GM12878 (cell line): Measurements from ENCODE around the gene CAST.

ENCODE experiments used
- CEBPZ ChIP-seq: fragments of 150-350 bp; IDR thresholded peaks from 2 replicates; pipeline ENCODE4 v1.6.1; 2016; ENCODE audit warnings: low read depth, low read length
- CHD2 ChIP-seq: IDR thresholded peaks from 2 replicates; pipeline ENCODE4 v1.6.1; 2011; ENCODE audit warnings: low read depth, low read length, improper control_type of control experiment, borderline replicate concordance
- CTCF ChIP-seq, 3 experiments: IDR thresholded peaks in 2 of 3; conservative IDR thresholded peaks in 1 of 3; 2 replicates each; pipeline ENCODE4 v1.5.1; 2011; ENCODE audit warnings: low read depth in 3 of 3, low read length in 3 of 3, mild to moderate bottlenecking in 3 of 3, control low read depth in 2 of 3, moderate library complexity in 2 of 3, inconsistent platforms in 1 of 3, mixed read lengths in 1 of 3; ENCODE audit not compliant: control insufficient read depth in 2 of 3, insufficient read depth in 1 of 3; ENCODE audit errors: extremely low read depth in 1 of 3
- CUX1 ChIP-seq: IDR thresholded peaks from 2 replicates; pipeline ENCODE4 v1.6.1; 2012; ENCODE audit warnings: improper control_type of control experiment, low read depth, low read length; ENCODE audit not compliant: insufficient replicate concordance
- EP300 ChIP-seq, 2 experiments: fragments of 150-350 bp in 1 of 2; IDR thresholded peaks; 2 replicates each; pipeline ENCODE4 v1.6.1; 2011 to 2012; ENCODE audit warnings: low read depth in 2 of 2, low read length in 2 of 2, borderline replicate concordance in 1 of 2, improper control_type of control experiment in 1 of 2, inconsistent platforms in 1 of 2; ENCODE audit not compliant: control insufficient read depth in 1 of 2
- EZH2 ChIP-seq: IDR thresholded peaks from 2 replicates; pipeline ENCODE4 v1.6.1; 2012; ENCODE audit warnings: low read depth, mild to moderate bottlenecking, control low read depth, inconsistent platforms, low read length, borderline replicate concordance; ENCODE audit not compliant: control insufficient read depth
- MYC ChIP-seq: IDR thresholded peaks from 2 replicates; pipeline ENCODE4 v1.6.1; 2011; ENCODE audit warnings: mild to moderate bottlenecking, low read length, moderate library complexity, inconsistent platforms; ENCODE audit not compliant: insufficient read depth, insufficient replicate concordance, insufficient read length, severe bottlenecking
- POLR2A ChIP-seq: IDR thresholded peaks from 2 replicates; pipeline ENCODE4 v1.6.1; 2011; ENCODE audit warnings: low read depth, mild to moderate bottlenecking, low read length
- POLR2AphosphoS5 ChIP-seq: IDR thresholded peaks from 2 replicates; pipeline ENCODE4 v1.6.1; 2011; ENCODE audit warnings: mild to moderate bottlenecking, low read length, inconsistent platforms
- RAD21 ChIP-seq: IDR thresholded peaks from 2 replicates; pipeline ENCODE4 v1.6.1; 2011; ENCODE audit warnings: mild to moderate bottlenecking, low read depth, low read length, moderate library complexity; ENCODE audit not compliant: insufficient read depth
- SPI1 ChIP-seq: IDR thresholded peaks from 2 replicates; pipeline ENCODE4 v1.6.1; 2011; ENCODE audit warnings: low read depth, mild to moderate bottlenecking, low read length, moderate library complexity, borderline replicate concordance; ENCODE audit not compliant: insufficient read depth
- TBL1XR1 ChIP-seq: IDR thresholded peaks from 2 replicates; pipeline ENCODE4 v1.6.1; 2012; ENCODE audit warnings: low read depth, low read length, improper control_type of control experiment
- ZNF274 ChIP-seq: IDR thresholded peaks from one replicate; pipeline ENCODE4 v1.8.0; 2011; ENCODE audit not compliant: insufficient read length, insufficient read depth
- ZZZ3 ChIP-seq: IDR thresholded peaks from 2 replicates; pipeline ENCODE4 v1.6.1; 2011; ENCODE audit warnings: low read depth; ENCODE audit not compliant: control insufficient read depth, insufficient read length

GRCh38 chr5:96648593-96648992 lies 13.6 kb upstream of the CAST start:
- TF ChIP-seq CTCF (IDR thresholded peaks at IDR 0.05 in 2 of 3, conservative IDR thresholded peaks at IDR 0.05 in 1 of 3; ENCODE audit: control insufficient read depth in 2 of 3, extremely low read depth in 1 of 3, insufficient read depth in 1 of 3, low read depth in 3 of 3, low read length in 3 of 3): no peak
- TF ChIP-seq POLR2A: no peak
- TF ChIP-seq RAD21: no peak
- TF ChIP-seq EZH2: no peak
- no peak for TF ChIP-seq CHD2
- no peak for TF ChIP-seq CEBPZ
- TF ChIP-seq ZNF274: no peak
- TF ChIP-seq POLR2AphosphoS5: no peak
- no peak for TF ChIP-seq TBL1XR1
- no peak for TF ChIP-seq ZZZ3
- no peak for TF ChIP-seq SPI1
- no peak for TF ChIP-seq CUX1
- no peak for TF ChIP-seq EP300 (IDR thresholded peaks at IDR 0.05; ENCODE audit: borderline replicate concordance in 1 of 2, control insufficient read depth in 1 of 2, low read depth in 2 of 2, low read length in 2 of 2)
- TF ChIP-seq MYC: no peak
